T1000 (cell line): ENCODE data around the gene SLC22A5.

Experiments used
- DNase-seq: peaks from one replicate; lab custom pipeline; 2025; ENCODE audit warnings: mixed read lengths; lab: John Stamatoyannopoulos, UW

SLC22A5 gene

DNA sequence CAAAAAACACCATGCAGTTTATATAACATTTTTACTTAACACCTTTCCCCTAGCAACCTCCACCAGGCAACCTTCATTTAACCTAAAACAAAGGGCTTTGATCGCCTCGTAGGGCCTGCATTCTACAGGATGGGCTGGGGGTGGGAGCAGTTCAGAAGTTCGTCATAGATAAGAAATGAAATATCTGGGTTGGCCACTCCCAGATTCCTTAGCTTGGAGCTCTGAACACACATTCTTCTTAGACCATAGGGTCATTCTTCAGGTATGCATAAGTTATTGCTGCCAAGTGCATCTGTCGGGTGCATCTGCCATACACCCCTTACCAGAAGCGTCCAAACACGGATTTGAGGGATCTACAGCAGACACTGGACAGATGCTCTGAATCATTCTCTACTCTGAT lies 4.3 kb upstream of the SLC22A5 start:
- DNase-seq = peak; percentile 16

DNA sequence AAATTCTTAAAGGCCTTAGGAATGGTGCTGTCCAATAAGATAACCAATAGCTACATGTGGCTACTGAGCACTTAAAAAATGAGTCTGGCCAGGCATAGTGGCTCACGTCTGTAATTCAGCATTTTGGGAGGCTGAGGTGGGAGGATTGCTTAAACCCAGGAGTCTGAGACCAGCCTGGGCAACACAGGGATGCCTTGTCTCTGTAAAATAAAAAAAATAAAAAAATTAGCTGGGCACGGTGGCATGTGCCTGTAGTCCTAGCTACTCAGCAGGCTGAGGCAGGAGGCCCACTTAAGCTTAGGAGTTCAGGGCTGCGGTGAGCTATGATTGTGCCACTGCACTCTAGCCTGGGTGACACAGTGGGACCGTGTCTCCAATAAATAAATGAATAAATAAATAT lies 1.3 kb upstream of the SLC22A5 start:
- DNase-seq = no peak

DNA sequence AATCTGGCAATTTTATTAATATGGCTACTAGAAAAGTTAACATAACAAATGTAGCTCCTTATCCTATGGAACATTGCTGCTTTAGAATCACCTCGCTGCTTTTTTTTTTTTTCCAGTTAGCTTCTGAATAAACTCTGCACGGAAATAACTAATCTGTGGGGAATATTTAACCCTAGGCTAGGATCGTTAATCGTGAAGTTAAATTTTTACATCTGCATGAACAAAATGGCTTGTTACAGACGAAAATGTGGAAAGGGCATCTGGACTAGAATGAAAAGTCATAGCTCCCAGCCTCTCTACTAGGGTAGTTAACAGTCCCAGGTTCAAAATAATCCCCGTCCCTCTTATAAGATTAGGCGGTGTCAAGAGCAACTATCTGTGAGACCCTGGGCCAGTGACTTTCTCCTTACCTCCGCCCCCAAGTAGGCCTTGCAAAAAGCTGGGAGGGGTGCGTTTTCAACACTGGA lies 470 bp upstream of the SLC22A5 start:
- DNase-seq = no peak

DNA sequence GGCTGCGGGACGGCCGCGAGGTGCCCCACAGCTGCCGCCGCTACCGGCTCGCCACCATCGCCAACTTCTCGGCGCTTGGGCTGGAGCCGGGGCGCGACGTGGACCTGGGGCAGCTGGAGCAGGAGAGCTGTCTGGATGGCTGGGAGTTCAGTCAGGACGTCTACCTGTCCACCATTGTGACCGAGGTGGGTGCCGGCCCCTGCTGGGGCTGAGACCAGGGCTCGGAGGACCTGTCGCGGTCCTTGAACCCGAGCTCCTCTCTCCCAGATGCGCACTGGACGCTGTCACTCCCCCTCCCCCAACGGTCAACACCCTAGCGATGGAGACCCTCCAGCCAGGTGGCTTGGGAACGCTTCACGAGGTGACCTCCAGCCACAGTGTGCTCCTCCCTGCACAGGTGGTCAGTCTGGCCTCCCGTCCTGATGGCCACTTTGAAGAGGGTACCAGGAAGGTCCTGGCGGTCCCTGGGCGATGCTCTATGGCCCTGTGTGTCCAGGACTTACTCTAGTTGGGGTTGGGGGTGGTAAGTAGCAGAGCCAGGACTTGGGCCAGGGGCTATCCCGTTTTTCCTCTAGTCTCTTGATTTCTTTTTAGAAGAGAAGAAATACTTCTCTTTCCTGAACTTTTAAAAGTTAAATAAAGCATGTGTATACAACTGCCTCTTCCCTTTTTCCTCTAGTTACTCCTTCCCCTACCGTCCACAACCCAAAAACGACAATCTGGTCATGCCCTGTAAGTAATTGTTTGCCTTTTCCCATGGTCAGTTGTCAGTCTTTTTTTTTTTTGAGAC lies 866 bp downstream of the SLC22A5 start:
- DNase-seq = no peak

DNA sequence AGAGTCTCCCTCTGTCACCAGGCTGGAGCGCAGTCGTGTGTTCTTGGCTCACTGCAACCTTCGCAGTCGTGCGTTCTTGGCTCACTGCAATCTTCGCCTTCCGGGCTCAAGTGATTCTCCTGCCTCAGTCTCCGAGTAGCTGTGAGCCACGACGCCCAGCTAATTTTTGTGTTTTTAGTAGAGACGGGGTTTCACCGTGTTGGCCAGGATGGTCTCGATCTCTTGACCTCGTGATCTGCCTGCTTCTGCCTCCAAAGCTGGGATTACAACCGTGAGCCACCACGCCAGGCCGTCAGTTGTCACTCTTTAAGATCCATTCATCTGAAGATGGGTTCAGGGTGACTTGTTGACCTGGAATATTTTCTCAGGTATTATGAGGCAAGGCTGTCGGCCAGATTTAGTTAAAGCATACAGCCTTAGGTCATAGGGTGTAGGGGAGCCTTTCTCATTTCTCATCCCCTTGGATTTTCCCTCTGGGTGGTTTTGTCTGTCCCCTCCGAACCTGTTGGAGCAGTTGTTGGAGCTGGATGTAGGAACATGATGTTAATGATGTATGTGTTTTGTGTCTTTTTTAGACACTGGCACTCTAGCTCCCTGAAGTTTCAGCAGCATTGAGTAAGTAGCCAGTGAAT lies 1.6 kb downstream of the SLC22A5 start:
- DNase-seq = no peak

DNA sequence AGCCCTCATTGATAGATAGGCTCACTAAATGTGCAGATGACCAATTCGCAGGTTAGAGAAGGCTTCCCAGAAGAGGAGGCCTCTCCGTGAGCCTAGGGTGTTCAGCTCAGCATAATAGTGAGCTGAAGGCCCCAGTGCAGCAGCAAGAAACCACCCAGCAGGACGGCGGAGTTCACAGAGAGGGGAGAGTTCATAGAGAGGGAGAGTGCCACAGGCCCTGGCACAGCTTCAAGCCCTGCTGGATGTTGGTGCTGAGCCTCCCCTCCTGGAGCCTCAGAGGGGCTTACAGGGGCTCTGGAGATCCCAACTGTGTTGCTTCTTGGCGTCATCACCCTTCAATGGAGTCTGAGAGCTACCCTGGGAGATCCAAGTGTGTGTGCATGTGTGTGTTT lies 2.1 kb downstream of the SLC22A5 start:
- no peak for DNase-seq

DNA sequence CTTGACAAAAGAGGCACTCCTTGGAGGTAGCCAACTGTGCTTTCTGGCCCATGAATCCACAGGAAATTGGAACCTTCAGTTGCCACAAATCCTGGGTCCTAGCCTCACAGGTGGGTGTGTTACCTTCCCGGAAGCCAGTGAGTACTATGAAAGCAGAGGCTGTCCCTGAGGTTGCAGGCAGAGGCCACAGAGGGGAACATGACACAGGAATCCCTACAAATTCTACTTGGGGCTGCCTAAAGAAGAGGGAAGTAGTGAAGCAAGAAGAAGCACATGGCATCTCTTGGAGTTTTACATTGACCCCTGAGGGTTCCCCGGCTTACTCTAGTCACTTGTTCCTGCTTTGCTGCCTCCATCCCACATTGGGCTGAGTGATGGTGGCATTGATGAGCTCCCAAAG lies 2.6 kb downstream of the SLC22A5 start:
- no peak for DNase-seq

DNA sequence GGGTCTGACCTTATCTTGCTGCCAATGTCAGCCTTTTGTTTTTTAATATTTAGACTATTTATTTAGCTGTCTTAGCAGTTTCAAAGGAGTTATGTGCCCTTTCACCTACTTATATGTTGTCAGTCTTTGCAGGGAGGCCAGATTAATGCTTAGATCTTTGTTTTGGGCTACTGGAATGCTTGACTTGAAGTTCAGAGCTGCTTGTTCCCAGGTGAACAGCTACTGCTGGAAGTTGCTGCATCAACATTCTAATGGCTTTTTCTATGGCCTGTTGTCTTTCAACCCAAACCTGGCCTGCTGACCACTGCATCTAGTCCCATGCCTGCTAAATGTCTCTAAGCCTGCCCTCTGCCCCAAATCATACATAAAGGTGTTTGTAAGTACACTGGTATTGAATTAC lies 3.0 kb downstream of the SLC22A5 start:
- no peak for DNase-seq

DNA sequence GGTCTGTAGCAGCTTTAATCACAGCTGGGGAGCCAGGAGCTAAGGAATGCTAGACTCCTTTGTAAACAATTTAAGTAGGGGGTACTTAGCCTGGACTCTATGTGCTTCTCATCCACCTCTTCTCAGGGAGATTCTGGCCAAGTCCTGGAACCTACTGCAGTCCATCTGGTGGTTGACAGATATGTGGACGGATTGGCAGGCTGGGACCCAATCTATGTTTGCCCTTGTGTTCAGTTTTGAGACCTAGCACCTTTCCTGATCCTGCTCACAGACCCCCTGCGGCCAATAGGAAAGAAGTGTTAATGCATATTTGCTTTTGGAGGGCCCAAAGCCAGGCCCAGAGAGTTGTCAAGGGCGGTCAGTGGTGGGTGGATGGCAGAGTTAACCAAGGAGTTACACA lies 6.4 kb downstream of the SLC22A5 start:
- no peak for DNase-seq

DNA sequence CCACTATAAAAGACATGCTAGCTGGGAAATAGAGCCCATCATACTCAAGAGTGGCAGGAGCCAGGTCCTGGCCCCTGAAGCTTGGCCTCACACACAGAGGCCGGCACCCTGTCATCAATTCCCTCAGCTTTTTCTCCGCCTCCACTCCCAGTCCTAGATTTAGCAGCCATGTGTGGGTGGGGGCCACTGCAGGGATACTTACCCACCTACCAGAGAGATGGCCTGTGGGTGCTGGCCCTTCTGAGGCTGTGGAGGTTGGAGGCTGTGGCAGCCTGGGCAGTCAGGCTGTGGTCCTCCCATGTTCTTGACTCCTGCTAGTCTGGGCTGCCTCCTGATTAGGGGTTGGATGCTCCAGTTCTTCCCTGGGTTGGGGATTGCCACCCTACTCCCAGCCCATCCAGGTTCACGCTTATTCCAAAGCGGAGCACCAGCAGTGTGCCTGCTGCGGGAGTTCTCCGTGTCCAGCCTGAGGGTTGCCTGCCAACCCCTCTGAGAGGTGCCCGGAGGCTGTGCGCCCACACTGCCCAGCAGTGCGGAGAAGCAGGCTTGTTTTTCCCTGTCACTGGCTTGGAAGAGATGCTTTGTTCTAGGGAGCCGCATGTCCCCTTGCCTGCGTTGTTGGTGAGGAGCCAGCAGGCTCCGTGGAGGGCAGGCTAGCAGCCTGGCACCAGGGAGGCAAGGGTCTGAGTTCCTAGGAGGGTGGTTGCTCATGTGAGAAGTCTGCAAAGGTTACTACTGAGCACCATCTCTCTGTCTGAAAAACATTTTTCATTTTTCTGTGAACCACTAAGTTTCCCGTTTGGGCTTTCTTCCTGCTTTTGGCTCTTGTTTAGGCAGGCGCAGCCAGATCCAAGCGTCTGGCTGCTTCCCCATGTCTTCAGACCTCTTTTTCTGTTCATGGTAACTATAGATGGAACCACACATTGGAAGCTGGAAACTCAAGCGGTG lies 7.5 kb downstream of the SLC22A5 start:
- no peak for DNase-seq

DNA sequence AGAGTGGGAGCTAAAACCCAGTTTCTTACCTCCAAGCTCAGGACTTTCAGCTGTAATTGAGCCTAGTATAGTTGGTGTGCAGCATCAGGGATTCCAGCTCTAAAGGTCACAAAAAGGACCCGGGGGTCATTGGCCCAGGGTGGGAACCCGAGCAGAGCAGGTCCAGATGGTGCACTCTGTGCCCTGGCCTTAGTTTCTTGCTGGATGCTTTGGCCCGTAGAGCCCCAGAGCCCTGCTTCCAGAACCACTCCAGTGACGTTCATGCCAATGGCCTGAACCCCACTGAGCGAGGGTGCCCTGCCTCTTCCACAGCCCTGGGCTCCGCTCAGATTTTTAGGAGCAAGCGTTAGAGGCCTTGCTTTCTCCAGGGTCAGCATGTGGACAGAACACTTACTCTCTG lies 8.2 kb downstream of the SLC22A5 start:
- no peak for DNase-seq

DNA sequence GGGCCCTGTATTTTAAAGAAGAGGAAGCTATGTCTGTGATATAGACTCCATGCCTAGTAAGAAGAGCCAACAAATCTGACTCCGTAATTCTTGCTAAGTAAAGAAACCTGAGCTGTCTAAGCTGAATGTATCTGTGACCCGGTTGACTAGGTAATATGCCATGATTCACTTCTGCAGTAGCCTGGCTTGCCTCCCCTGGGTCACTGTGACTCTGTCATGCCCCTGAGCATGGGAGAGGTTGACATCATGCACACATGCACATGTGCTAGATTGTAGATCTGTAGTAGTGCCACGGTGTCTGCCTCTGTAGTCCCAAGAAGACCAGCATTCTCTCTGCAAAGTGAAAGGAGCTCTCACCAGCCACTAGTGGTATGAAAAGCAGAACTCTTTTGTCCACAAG lies 9.1 kb downstream of the SLC22A5 start:
- no peak for DNase-seq

DNA sequence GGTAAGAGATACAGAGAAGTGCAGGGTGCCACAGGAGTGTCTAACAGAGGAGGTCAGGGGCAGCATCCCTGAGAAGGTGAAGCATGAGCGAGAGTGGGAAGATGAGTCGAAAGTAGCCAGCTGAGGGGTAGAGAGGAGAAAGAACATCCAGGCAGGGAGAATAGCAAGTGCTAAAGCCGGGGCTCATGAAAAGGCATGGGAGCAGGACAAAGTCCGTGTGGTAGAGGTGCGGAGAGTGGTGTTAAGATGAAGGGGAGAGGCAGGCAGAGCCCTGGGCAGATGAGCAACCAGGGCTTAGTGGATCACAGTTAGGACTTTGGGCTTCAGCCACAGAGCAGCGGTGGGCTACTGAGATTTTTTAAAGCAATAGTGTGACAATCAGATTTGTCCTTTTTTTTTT lies 10.5 kb downstream of the SLC22A5 start:
- DNase-seq = no peak

DNA sequence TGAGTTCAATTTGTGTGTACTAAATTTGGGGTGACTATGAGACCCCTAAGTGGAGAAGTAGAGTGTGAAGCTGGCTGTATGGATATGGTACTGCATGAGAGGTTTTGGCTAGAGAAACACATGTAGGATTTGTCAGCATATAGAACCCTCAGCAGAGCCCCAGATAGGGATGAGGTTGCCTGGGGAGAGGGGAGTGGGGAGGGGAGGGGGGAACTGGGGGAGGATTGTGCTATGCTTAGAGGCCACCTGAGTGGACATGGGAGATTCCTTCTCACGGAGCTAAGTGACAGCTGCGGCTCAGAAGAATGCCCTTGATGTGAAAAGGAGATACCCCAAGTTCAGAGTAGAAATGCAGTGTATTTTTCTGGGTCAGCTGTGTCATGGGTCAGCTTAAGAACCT lies 11.2 kb downstream of the SLC22A5 start:
- no peak for DNase-seq

DNA sequence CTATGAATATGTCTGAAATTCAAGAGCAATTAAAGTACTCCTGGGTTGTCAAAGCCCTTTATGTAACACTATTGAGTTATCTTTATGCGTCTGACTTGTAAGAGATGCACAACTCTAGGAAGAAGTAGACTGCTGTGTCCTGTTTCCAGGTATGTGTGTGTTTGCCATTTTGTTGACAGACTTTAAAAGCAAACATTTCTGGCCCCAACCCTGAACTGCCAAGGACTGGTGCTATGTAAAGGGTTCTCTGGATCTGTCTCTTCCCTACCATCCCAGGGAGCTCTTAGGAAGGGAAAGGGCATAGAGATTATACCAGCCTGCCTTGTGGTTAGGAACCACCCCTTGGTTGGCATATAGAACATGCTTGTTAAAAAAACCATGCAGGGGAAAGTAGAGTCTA lies 12.1 kb downstream of the SLC22A5 start:
- DNase-seq = no peak

DNA sequence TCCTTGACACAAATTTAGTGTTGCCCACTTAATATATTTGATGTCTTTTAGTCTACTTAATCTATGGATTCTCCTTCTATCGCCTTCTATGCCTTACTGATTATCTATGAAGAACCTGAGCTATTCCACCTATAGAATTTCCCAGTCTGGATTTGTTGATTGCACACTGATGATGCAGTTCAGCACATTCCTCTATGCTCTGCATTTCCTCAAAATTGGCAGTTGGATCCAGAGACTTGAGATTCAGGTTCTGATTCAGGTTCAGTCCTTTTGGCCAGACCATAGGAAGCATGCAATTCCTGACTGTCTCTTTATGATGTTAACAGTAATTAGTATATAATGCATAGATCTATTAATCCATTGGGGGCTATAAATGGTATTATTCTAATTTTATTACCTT lies 13.8 kb downstream of the SLC22A5 start:
- DNase-seq = no peak

DNA sequence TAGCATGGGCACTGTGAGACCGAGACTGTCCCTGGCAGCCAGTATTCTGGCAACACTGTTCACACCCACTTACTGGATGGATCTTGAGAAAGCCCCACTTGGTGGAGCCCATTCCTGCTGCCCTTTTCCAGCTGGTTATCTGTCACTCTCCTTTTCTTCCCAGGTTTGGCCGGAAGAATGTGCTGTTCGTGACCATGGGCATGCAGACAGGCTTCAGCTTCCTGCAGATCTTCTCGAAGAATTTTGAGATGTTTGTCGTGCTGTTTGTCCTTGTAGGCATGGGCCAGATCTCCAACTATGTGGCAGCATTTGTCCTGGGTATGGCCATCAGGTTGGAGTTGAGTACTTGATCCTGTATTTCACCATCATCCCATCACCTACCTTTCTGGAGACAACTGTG lies 14.5 kb downstream of the SLC22A5 start:
- DNase-seq = no peak

DNA sequence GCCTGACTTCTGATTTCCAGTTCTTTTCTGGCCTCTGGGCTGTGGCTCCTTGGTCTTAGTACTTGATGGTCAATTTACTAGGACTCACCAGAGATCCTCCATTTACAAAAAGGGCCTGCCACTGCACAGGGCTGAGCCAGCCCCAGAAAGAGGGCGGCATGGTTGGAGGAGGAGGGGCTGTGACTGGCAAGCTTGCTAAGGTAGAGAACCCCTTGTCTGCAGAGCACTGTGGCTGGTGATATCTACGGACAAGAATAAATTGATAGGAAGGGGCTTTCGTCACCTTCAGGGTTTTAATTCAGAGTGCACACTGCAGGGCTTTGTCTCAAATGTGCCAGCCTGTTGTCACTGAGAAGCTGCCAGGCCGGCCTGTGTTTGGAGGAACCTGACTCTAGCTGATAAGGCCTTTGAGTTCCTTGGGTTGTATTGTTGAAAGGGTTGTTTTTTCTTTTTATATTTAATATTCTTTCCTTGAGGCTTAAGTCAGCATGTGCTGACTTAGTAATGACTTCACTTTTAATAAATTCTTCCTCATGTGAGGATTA lies 15.1 kb downstream of the SLC22A5 start:
- no peak for DNase-seq

DNA sequence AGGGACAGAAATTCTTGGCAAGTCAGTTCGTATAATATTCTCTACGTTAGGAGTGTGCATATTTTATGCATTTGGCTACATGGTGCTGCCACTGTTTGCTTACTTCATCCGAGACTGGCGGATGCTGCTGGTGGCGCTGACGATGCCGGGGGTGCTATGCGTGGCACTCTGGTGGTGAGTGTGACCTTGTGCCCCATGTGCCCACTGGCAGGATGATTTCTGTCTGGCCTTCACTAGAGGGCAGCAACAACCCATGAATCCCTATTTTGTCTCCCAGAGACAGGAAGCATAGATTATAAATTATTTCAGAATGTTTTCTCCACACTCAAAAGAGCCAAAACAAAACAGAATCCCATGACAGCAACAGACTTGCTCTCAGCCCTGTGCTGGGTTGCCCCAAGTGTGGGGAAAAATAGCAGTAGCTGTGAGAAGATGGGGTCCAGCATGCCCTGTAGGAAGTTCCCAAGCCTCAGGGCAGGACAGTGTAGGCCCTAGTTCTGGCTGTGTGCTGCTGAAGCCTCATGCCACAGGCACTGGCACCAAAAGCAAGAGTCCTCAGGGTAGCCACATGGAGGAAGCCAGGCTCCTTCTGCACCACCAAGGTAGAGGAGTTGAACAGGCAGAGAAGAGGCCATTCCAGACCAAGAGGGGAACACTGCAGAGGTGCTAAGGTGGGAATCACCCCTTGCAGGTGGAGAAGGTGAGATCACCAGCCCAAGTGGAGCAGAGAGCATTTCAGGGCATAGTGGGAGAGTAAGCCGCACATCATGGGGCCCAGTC lies 16.0 kb downstream of the SLC22A5 start:
- no peak for DNase-seq

DNA sequence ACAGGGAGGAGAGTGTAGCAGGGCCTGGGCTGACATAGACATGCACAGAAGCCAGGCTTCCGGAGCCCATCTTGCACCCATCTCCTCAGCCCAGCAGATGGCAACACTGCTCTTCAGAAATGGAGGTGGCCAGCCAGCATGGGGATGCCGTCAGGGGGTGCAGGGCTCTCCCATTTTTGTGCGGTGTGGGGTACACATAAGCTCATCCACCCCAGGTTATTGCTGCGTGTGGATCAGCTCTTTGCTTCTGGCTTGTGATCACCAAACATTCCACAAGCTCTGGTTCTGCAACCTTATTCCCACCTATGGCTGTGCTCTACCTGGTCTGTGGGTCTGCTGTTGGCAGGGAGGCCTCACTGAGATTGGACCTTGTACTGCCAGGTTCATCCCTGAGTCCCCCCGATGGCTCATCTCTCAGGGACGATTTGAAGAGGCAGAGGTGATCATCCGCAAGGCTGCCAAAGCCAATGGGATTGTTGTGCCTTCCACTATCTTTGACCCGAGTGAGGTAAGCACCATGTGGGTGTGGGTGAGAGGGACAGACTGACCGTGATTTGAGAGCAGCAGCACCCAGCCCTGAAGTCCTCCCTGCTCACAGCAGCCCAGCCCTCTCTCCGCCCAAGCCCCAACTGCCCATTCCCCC lies 17.3 kb downstream of the SLC22A5 start:
- peak; percentile 29 for DNase-seq

DNA sequence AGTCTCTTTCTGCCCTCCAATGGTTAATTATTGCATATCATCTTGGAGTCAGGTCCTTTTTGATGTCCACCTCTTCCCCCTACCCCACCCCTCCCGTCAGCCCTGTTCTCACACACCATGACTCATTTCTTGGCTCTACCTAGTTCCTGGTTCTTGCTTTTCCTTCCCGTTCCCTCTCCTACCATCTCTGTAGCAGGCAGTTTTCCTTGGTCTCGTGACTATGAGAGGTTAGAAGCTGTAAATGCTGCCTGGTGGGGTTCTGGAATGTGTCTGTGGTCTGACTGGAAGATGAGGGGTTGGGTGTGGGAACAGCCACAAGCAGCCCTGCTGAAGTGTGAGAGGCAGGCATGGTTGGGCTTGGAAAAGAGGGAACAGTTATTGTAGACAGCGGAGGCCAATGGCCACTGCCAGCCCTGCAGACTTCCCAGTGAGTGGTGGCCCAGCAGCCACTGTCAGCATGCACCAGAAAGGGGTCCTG lies 18.2 kb downstream of the SLC22A5 start:
- DNase-seq = peak; percentile 34
